Body of pancreas (tissue), 4 donors: ENCODE data around the gene MYBPC3.

Source experiments
- CTCF ChIP-seq, 7 experiments: fragments of 450-650 bp in 4 of 7; fragments of 200-600 bp in 3 of 7; sonication (generic) in 3 of 7; IDR thresholded peaks; one replicate each; pipeline ENCODE4 v1.5.1; 2016 to 2019; ENCODE audit warnings: antibody characterized with exemption in 7 of 7
- POLR2A ChIP-seq, 3 donors: fragments of 450-650 bp; IDR thresholded peaks; one replicate each; pipeline ENCODE4 v1.6.1; 2016; ENCODE audit warnings: antibody characterized with exemption in 3 of 3, mild to moderate bottlenecking in 2 of 3

- peak in 2 of 3 donors; percentile 49 to 60 for TF ChIP-seq POLR2A (IDR thresholded peaks at IDR 0.05)
- no peak for TF ChIP-seq CTCF (IDR thresholded peaks at IDR 0.05)
These were observed 47.6 kb upstream of the MYBPC3 start for GRCh38 chr11:47399860-47400767.
